GM12865 (cell line): ENCODE measurements around the gene ID3.

ENCODE experiments used
- DNase-seq: peaks from one replicate; pipeline ENCODE4 v3.0.0; 2010; ENCODE audit warnings: low read depth
- H3K4me3 ChIP-seq: 2 replicates; pipeline ENCODE4 v1.5.1; 2011; ENCODE audit warnings: mild to moderate bottlenecking, low read depth, low read length, control low read depth
- CTCF ChIP-seq: IDR thresholded peaks from 2 replicates; pipeline ENCODE4 v1.5.1; 2011; ENCODE audit warnings: low read length, control low read depth, low read depth, inconsistent platforms; ENCODE audit not compliant: insufficient read depth; ENCODE audit errors: missing control alignments

The ID3 gene

GRCh38 chr1:23524163-23524562, 35.1 kb downstream of the ID3 start:
- no peak overlapping the region for H3K4me3 ChIP-seq
- no peak for TF ChIP-seq CTCF
- DNase-seq: no peak

- no peak overlapping the region for H3K4me3 ChIP-seq
- TF ChIP-seq CTCF: no peak
- peak; percentile 75 for DNase-seq
These were observed 36.9 kb downstream of the ID3 start for GRCh38 chr1:23522244-23522982.

- DNase-seq: no peak
These were observed 37.7 kb downstream of the ID3 start for GRCh38 chr1:23521588-23521987.

GRCh38 chr1:23517581-23517980, 41.7 kb downstream of the ID3 start:
- no peak for DNase-seq
- H3K4me3 ChIP-seq: no peak overlapping the region
- TF ChIP-seq CTCF: no peak

More at GRCh38 chr1:23521588-23521987, 37.7 kb downstream of the ID3 start:
- no peak overlapping the region for H3K4me3 ChIP-seq
- TF ChIP-seq CTCF: no peak

- TF ChIP-seq CTCF: no peak
- DNase-seq: no peak
- no peak overlapping the region for H3K4me3 ChIP-seq
These were observed 43.4 kb downstream of the ID3 start for GRCh38 chr1:23515905-23516304.

- DNase-seq: no peak
- TF ChIP-seq CTCF: no peak
- no peak overlapping the region for H3K4me3 ChIP-seq
These were observed 45.1 kb downstream of the ID3 start for GRCh38 chr1:23514111-23514679.

GRCh38 chr1:23509896-23510295, 49.4 kb downstream of the ID3 start:
- no peak for TF ChIP-seq CTCF
- no peak for DNase-seq
- no peak overlapping the region for H3K4me3 ChIP-seq
